PC-3 (cell line): ENCODE measurements around the gene CSTF3.

Experiments
- EZH2 ChIP-seq: fragments of 300-600 bp; sonication (generic); IDR thresholded peaks from one replicate; pipeline ENCODE4 v1.6.1; 2017; ENCODE audit warnings: antibody characterized with exemption, mild to moderate bottlenecking, low read length; ENCODE audit not compliant: unreplicated experiment
- EZH2phosphoT487 ChIP-seq: fragments of 300-600 bp; sonication (generic); IDR thresholded peaks from 2 replicates; pipeline ENCODE4 v1.6.1; 2018; ENCODE audit warnings: mild to moderate bottlenecking, antibody characterized with exemption, low read length, borderline replicate concordance
- TF ChIP-seq, protein P1 (sequence below): fragments of 300-600 bp; sonication (generic); conservative IDR thresholded peaks from 2 replicates; pipeline ENCODE4 v1.5.1; 2017; ENCODE audit warnings: antibody characterized with exemption, low read depth, mild to moderate bottlenecking, low read length

DNA sequence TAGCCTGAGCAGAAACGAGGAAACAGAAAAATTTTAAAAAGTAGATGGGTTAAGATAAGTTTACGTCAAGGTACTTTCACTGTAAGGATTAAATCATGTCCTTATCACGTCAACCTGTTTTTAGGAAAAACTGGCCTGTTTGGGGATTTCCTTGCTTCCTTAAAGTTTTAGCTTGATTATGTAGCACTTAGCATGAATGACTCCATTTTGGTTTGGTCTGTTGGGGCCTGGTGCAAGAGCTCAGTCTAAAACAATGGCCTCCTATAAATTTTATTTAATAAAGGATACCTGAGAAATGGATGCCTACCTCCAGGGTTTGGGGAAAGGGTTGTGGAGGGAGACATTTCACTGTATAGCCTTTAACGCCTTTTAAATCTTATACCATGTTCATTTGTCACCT lies 33.2 kb upstream of the CSTF3 start:
- TF ChIP-seq, protein P1, sequence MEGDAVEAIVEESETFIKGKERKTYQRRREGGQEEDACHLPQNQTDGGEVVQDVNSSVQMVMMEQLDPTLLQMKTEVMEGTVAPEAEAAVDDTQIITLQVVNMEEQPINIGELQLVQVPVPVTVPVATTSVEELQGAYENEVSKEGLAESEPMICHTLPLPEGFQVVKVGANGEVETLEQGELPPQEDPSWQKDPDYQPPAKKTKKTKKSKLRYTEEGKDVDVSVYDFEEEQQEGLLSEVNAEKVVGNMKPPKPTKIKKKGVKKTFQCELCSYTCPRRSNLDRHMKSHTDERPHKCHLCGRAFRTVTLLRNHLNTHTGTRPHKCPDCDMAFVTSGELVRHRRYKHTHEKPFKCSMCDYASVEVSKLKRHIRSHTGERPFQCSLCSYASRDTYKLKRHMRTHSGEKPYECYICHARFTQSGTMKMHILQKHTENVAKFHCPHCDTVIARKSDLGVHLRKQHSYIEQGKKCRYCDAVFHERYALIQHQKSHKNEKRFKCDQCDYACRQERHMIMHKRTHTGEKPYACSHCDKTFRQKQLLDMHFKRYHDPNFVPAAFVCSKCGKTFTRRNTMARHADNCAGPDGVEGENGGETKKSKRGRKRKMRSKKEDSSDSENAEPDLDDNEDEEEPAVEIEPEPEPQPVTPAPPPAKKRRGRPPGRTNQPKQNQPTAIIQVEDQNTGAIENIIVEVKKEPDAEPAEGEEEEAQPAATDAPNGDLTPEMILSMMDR: no peak
- TF ChIP-seq EZH2: no peak
- no peak for TF ChIP-seq EZH2phosphoT487
